Common myeloid progenitor, CD34-positive (primary cell): ENCODE data around the gene CARMIL1.

Experiments
- CTCF ChIA-PET: fragments of 350-600 bp; sonication (Branson Sonifier 250); formaldehyde crosslinking; loops from one replicate; lab custom pipeline; 2021; ENCODE audit warnings: antibody characterized with exemption; lab: Charles Lee
- POLR2A ChIA-PET: fragments of 350-600 bp; sonication (Branson Sonifier 250); formaldehyde crosslinking; loops from one replicate; lab custom pipeline; 2021; ENCODE audit warnings: antibody characterized with exemption; lab: Charles Lee
- DNase-seq, 3 donors: peaks; one replicate each; pipeline versions ENCODE4 v3.0.0 to v3.0.0-alpha.2; 2013
- H3K27ac ChIP-seq, 2 experiments: 1 replicate in 1 of 2; 2 replicates in 1 of 2; pipeline ENCODE4 v1.7.0; 2013; ENCODE audit warnings: inconsistent platforms in 2 of 2, low read length in 2 of 2, mild to moderate bottlenecking in 2 of 2, low read depth in 1 of 2, moderate library complexity in 1 of 2; ENCODE audit not compliant: severe bottlenecking in 2 of 2, insufficient read depth in 1 of 2, poor library complexity in 1 of 2
- H3K27me3 ChIP-seq, 5 experiments: replicated peaks in 2 of 5; 1 replicate in 3 of 5; 2 replicates in 2 of 5; pipeline versions ENCODE4 v1.6.1 to v1.7.0; 2013; ENCODE audit warnings: low read length in 4 of 5, mild to moderate bottlenecking in 2 of 5, moderate library complexity in 2 of 5, inconsistent platforms in 1 of 5; ENCODE audit not compliant: insufficient read depth in 5 of 5, control insufficient read depth in 4 of 5
- H3K36me3 ChIP-seq, 4 experiments: 1 replicate in 2 of 4; 2 replicates in 2 of 4; pipeline versions ENCODE4 v1.6.1 to v1.7.0; 2013; ENCODE audit warnings: low read length in 3 of 4, control low read depth in 1 of 4, mild to moderate bottlenecking in 1 of 4; ENCODE audit not compliant: control insufficient read depth in 4 of 4, insufficient read depth in 4 of 4
- H3K4me1 ChIP-seq, 4 experiments: 1 replicate in 3 of 4; 2 replicates in 1 of 4; pipeline versions ENCODE4 v1.6.1 to v1.7.1; 2013; ENCODE audit warnings: low read length in 3 of 4, mild to moderate bottlenecking in 3 of 4, control low read depth in 1 of 4, inconsistent platforms in 1 of 4, moderate library complexity in 1 of 4; ENCODE audit not compliant: control insufficient read depth in 4 of 4, insufficient read depth in 4 of 4; ENCODE audit errors: control extremely low read depth in 1 of 4
- H3K4me3 ChIP-seq, 7 experiments: 1 replicate in 4 of 7; 2 replicates in 3 of 7; pipeline versions ENCODE4 v1.5.1 to v1.7.0; 2013; ENCODE audit warnings: mild to moderate bottlenecking in 7 of 7, low read length in 6 of 7, moderate library complexity in 6 of 7, inconsistent platforms in 2 of 7, low read depth in 2 of 7, control low read depth in 1 of 7; ENCODE audit not compliant: insufficient read depth in 4 of 7, control insufficient read depth in 1 of 7; ENCODE audit errors: extremely low read depth in 1 of 7
- H3K9me3 ChIP-seq, 5 experiments: 1 replicate in 4 of 5; 2 replicates in 1 of 5; pipeline versions ENCODE4 v1.6.1 to v1.7.1; 2013; ENCODE audit warnings: low read length in 4 of 5, mild to moderate bottlenecking in 2 of 5, inconsistent platforms in 1 of 5, low read depth in 1 of 5, moderate library complexity in 1 of 5; ENCODE audit not compliant: control insufficient read depth in 4 of 5, insufficient read depth in 2 of 5; ENCODE audit errors: control extremely low read depth in 1 of 5
- WGBS: methylation state at CpG from one replicate; pipeline ENCODE4 v1.1.5; 2013; ENCODE audit not compliant: insufficient coverage; 5-methylcytosine and 5-hydroxymethylcytosine counted together

The CARMIL1 gene

DNA sequence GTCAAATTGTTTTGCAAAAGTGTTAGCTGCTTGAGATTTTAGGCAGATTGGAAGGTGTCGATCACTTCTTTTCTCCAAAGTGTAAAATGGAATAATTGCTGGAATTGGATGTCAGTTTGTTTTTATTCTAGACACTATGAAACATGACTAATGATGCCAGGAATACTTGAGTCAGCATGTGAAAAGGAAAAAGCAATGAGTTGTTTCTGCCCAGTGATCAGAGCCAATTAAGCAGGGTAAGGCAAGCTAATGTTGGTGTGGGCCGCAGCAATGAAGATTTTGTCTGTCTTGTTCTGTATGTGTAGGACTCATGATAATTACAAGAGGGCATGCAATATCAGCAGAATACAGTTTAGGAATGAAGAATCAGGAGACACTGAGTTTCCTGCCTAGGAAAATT, 110.3 kb downstream of the CARMIL1 start:
- DNase-seq = no peak
- ChIA-PET CTCF (interaction anchor here (1.3 kb wide), 1 partner anchor 124 kb away, joined by 3 read pairs; no protein-coding TSS in a partner anchor), POLR2A (no interaction called here)
- Histone ChIP-seq H3K36me3 (no peaks in the 10 kb centered on the region), H3K27ac (no peak overlapping the region), H3K9me3 (no peaks in the 10 kb centered on the region), H3K4me3 (no peak overlapping the region), H3K4me1 (peaks cover 0 to 9% (median 2%) of the 10 kb centered on the region in 4 experiments), H3K27me3 (no peaks in the 10 kb centered on the region)
- 100% methylated on average over 2 of the region's 2 CpGs for WGBS

DNA sequence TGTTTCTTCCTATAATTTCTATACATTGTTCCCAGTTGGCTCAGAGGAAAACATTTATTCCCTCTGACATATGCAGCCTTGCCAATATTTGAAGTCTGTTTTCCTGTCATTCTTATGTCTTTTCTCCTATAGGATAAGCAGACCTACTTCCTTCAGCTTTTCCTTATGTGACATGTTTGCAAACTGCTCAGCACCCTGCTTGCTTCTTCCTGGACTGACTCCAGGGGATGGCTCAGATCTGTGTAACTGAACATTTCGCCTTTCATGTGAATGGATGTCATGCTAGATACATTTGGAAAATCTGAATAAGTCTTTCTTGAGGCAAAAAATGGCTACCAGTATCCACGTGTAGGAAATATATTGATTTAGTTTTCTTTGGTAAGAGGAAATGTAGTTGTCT, 113.2 kb downstream of the CARMIL1 start:
- Histone ChIP-seq H3K9me3 (no peaks in the 10 kb centered on the region), H3K27ac (no peak overlapping the region), H3K27me3 (no peaks in the 10 kb centered on the region), H3K36me3 (no peaks in the 10 kb centered on the region), H3K4me1 (peaks cover 0 to 12% (median 2%) of the 10 kb centered on the region in 4 experiments), H3K4me3 (no peak overlapping the region)
- DNase-seq = no peak
- POLR2A ChIA-PET = no interaction called here
- CTCF ChIA-PET = no interaction called here
- no CpG with 5 or more reads among the region's 2 CpGs for WGBS

DNA sequence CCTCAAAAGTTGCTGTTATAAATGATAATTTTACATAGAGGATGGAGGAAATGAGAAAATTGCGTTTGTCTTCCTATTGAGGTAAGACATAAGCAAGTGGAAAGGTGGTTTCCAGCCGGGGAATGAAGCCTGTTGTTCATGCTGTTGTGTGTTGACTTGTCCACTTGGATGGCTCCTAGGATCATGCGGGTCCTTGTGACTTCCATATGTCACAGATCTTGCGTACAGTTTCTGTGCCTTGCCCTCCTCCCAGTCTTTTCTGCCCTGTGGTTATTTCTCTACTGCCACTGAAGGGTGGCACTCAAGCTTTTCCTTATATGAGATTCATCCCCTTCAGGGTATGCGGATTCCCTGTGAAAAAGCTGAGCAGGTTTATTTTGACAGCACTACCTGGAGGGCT, 116.6 kb downstream of the CARMIL1 start:
- Histone ChIP-seq H3K4me1 (peaks cover 0 to 3% (median 0%) of the 10 kb centered on the region in 4 experiments), H3K27ac (no peak overlapping the region), H3K27me3 (no peaks in the 10 kb centered on the region), H3K9me3 (no peaks in the 10 kb centered on the region), H3K36me3 (no peaks in the 10 kb centered on the region), H3K4me3 (no peak overlapping the region)
- 88% methylated on average over 5 of the region's 5 CpGs for WGBS
- DNase-seq = no peak
- POLR2A ChIA-PET = no interaction called here
- CTCF ChIA-PET = no interaction called here

DNA sequence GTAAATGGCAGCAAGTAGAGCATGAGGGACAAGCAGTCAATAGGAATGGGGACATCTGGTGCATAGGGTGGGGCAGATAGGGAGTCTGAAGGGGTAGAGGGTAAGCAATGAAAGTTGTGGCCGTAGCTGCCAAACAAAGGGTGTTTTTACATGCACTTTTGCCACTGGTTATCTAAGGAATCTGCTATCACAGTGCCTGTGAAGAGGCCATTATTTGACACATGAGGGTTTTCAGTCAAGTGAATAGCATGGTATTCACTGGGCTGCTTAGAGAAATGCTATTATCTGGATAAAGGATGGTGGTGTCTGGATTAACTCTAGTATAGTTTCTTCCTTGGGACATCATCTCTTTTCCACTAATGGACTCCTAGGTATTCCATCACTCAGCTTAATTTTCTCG, 118.2 kb downstream of the CARMIL1 start:
- DNase-seq = no peak
- ChIA-PET POLR2A (no interaction called here), CTCF (interaction anchor here (0.6 to 1.6 kb wide), 2 partner anchors 71 to 119 kb away, joined by 3 read pairs; no protein-coding TSS in a partner anchor)
- Histone ChIP-seq H3K4me3 (no peak overlapping the region), H3K27ac (no peak overlapping the region), H3K36me3 (no peaks in the 10 kb centered on the region), H3K27me3 (no peaks in the 10 kb centered on the region), H3K9me3 (no peaks in the 10 kb centered on the region), H3K4me1 (peaks cover 0 to 3% (median 0%) of the 10 kb centered on the region in 4 experiments)
- 100% methylated on average over 2 of the region's 2 CpGs for WGBS

DNA sequence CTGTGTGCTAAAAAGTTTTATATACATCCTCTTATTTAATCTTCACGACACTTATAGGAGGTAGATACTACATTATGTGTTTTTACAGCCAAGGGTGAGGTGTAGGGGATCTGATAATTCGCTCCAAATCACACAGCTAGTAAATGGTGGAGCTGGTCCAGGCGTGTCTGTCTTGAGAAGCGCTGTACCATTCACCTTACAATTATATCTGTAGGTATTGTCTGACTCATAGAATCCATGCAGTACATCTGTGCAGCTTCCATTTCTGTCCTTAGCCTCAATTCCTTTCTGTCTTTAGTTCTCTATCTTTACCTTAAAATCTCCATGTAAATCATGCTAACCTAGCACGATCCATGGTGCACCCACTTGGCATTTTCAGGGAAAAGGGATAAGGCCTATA, 120.7 kb downstream of the CARMIL1 start:
- 94% methylated on average over 2 of the region's 5 CpGs for WGBS
- Histone ChIP-seq H3K4me1 (peaks cover 3 to 18% (median 9%) of the 10 kb centered on the region in 4 experiments), H3K9me3 (no peaks in the 10 kb centered on the region), H3K36me3 (no peaks in the 10 kb centered on the region), H3K27ac (no peak overlapping the region), H3K4me3 (no peak overlapping the region), H3K27me3 (no peaks in the 10 kb centered on the region)
- CTCF ChIA-PET = interaction anchor here (1.3 to 1.7 kb wide), 3 partner anchors 12 to 134 kb away, joined by 4 to 5 read pairs (median 5); no protein-coding TSS in a partner anchor
- POLR2A ChIA-PET = interaction anchor here (0.7 kb wide), 1 partner anchor 228 kb away, joined by 3 read pairs; no protein-coding TSS in a partner anchor
- no peak for DNase-seq

DNA sequence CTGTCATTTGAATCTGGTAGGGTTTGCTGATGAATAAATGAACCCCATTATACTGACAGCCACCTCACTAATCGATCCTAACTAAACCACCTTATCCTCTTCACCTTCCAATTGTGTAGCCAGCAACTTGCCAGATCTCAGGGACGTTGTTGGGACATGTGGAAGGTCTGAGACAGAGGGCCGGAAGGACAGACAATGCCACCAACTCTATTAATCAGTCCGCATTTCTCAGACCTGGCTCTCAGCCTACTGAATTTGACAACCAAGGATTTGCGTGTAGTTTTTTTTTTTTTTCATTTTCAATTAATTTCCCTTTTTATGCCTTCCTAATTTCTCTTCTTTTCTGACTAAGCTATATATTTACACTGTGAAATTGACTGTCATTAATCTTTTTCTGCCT, 122.5 kb downstream of the CARMIL1 start:
- 93% methylated on average over 4 of the region's 5 CpGs for WGBS
- H3K4me3 ChIP-seq = no peak overlapping the region
- no peaks in the 10 kb centered on the region for H3K9me3 ChIP-seq
- H3K36me3 ChIP-seq = no peaks in the 10 kb centered on the region
- ChIA-PET CTCF (interaction anchor here (0.6 to 1.3 kb wide), 5 partner anchors 11 to 136 kb away, joined by 3 to 4 read pairs (median 3); no protein-coding TSS in a partner anchor), POLR2A (no interaction called here)
- H3K4me1 ChIP-seq = peaks cover 18 to 32% (median 22%) of the 10 kb centered on the region in 4 experiments
- DNase-seq = no peak
- no peak overlapping the region for H3K27ac ChIP-seq
- H3K27me3 ChIP-seq = no peaks in the 10 kb centered on the region

DNA sequence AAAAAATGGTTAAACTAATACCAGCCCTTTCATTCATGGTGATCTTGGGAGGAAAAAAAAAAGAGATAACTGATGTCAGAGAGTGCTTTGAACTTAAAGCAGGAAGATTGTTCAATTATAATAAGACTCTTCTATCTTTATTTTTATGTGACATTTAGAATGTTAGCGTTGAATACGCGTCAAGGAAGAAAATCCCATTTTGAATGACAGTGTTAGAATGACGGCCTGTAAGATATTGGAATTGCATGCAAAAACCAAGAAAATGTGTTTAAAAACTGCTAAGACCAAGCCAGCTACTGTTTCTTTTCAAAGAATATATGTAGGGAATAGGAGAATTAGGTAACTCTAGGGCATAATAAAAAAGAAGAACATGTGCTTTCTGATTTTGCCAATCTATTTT, 123.0 kb downstream of the CARMIL1 start:
- Histone ChIP-seq H3K4me1 (peaks cover 19 to 32% (median 22%) of the 10 kb centered on the region in 4 experiments), H3K27ac (no peak overlapping the region), H3K27me3 (no peaks in the 10 kb centered on the region), H3K9me3 (no peaks in the 10 kb centered on the region), H3K36me3 (no peaks in the 10 kb centered on the region), H3K4me3 (no peak overlapping the region)
- WGBS = 100% methylated on average over 1 of the region's 4 CpGs
- ChIA-PET CTCF (interaction anchor here (0.6 to 1.3 kb wide), 2 partner anchors 115 to 136 kb away, joined by 3 to 4 read pairs; no protein-coding TSS in a partner anchor), POLR2A (no interaction called here)
- DNase-seq = no peak
